HG03139 (cell line): ENCODE data around the gene ATXN7.

ENCODE experiments used
- ATAC-seq: cut with Tn5 transposase; IDR thresholded peaks from one replicate; pipeline ENCODE4 v1.9.1; 2021; ENCODE audit not compliant: unreplicated experiment

Gene ATXN7

DNA sequence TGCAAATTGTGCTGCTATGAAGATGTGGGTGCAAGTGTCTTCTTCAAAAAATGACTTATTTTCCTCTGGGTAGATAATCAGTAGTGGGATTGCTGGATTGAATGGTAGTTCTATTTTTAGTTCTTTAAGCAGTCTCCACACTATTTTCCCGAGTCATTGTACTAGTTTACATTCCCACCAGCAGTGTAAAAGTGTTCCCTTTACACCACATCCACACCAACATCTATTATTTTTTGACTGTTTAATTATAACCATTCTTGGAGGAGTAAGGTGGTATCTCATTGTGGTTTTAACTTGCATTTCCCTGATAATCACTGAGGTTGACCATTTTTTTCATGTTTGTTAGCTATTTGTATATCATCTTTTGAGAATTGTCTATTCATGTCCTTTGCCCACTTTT, 179.3 kb downstream of the ATXN7 start:
- no peak for ATAC-seq

DNA sequence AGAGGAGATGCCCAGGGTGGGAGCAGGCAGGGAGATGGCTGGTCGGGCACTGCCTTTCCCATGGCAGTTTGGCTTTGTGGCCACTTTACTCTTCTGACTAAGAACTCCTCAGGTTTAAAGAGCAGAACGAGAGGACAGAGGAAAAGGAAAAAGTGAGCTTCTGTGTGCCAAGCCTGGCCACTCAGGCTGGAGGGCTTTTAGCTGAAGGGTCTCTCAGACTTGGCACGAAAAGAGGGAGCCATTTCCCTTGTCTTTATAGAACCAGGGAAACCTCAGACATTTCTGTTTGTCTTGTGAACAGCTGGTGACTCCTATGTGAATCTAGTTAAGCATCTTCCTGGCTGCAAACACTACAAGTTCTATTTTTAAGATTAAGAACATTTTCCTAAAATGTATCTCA, 182.9 kb downstream of the ATXN7 start:
- no peak for ATAC-seq

DNA sequence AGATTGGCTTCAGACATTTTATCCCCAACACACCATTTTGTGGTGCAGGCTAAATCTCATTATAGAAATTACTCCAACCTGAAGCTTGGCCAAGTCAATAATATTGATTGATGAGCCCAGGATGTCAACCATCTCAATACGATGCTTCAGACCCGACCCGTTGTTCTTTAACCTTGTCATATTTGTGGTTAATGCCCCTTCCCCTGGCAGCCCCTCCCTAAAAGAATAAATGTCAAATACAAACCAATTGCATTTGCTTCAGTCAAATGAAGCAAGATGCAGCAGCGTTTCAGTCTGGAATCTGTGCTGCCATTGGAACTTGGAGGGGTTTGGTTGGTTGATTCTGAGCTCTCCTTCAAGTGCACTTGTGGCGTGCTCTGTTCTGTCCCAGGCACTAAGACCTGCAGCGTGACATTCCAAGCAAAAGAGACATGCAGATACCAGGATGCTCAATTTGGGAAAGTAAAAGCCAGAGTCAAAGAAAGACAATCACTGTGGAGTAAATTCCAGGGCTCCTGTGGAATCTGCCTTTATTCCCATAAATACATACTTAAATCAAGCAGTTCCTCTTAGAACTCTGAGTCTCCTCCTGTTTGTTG, 183.4 kb downstream of the ATXN7 start:
- ATAC-seq = no peak

DNA sequence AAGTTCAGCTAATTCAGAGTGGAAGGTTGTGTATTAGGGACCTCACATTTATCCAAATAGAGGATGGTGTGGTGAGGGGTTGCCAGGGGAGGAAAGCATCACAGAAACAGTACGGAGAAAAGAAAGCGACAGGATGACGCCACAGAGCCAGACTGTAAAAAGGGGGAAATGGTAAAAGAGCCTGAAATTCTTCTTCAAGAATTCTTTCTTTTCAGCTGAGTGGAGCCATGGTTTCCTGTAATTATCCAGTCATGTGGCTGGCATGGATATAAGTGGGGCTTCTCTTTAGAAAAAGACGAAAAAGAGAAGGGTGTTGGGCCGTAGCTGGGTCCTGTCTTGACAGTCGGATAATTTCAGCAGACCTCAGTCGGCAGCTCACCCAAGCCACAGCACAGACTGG, 184.1 kb downstream of the ATXN7 start:
- no peak for ATAC-seq

DNA sequence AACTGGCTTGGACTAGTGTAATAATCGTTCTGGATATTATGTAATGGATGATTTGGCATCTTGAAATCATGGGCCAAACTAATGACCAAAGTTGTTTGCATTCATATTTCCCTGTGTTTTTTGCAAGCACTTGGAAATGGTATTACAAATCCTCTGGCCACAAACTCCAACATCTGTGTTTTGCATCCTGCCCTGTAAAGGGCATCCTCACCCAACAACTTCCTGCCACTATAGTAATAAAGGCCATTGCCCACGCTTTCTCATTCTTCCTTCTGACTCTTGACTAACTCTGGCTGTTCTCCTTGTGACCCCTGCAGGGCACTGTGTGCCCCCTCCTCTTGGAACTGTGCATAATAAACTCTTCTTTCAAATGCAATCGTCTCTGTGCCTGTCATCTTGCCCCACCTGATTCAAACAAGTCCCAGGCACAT, 185.0 kb downstream of the ATXN7 start:
- ATAC-seq = no peak

DNA sequence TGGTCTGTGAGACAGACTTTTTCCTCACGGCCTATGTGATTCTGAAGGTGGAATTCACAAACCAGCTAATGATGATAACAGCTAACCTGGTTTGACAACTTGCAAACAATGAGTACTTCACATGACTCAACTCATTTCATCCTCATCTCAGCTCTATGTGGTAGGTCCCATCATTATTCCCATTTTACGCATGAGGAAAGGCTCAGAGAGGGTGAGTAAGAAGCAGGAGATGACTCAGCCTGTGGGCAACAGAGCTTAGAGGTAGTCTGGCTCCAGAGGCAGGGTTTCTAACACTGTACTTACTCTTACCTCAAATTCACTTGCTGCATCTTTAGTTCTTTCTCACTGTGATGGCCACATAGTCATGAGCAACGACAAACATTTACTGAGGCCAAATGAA, 185.5 kb downstream of the ATXN7 start:
- ATAC-seq = no peak

DNA sequence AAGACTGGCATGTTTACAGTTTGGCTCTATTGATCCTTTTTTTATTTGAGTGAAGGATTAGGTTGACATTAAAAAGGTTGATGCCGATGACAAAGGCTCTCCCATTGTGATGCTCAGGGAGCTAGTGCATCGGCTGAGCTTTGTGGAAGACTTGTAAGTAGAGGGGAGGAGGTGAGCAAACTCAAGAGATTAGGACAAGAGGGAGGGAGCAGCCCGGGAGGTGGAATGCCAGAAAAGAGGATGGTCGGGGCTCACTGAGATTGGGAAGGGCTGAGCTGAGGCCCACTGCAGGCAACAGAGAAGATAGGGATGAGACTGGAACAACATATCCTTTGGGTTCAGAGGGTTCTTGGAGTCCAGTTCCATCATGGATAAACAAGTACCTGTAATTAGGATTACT, 186.2 kb downstream of the ATXN7 start:
- ATAC-seq = no peak
